Glomerular visceral epithelial cell (primary cell): ENCODE results near the gene ARPP21.
A peak's percentile ranks its signal among the peaks of the same experiment; 100 is the strongest.

Source experiments
- DNase-seq: peaks from one replicate; pipeline ENCODE4 v3.0.0-alpha.2; 2016; ENCODE audit errors: extremely low spot score

Gene ARPP21

DNA sequence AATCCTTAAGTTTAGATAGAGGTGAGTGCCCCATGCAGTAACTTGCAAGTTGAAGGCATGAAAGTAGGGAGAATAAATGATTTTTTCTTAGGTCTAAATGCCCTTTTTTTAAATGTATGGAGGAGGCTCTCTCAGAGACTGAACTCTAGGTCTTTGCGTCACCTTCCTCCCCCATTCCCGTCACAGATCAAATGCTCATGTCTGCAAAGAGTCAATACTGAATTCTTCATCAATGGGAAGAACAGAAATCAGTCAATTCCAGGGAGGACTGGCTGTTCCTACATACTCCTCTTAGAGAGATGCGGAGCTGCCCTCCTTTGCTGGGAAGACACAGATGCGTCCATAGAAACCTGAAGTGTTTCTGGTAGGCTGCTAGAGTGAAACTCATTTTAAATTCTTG lies 98.2 kb downstream of the ARPP21 start:
- DNase-seq: no peak

GRCh38 chr3:35737934-35738706 lies 98.8 kb downstream of the ARPP21 start:
- DNase-seq: no peak

GRCh38 chr3:35739181-35739809 lies 100.0 kb downstream of the ARPP21 start:
- DNase-seq: no peak

GRCh38 chr3:35739964-35740527 lies 100.7 kb downstream of the ARPP21 start:
- DNase-seq: no peak

GRCh38 chr3:35743218-35743617 lies 103.9 kb downstream of the ARPP21 start:
- DNase-seq: no peak

GRCh38 chr3:35744419-35744818 lies 105.1 kb downstream of the ARPP21 start:
- DNase-seq: peak; percentile 3

DNA sequence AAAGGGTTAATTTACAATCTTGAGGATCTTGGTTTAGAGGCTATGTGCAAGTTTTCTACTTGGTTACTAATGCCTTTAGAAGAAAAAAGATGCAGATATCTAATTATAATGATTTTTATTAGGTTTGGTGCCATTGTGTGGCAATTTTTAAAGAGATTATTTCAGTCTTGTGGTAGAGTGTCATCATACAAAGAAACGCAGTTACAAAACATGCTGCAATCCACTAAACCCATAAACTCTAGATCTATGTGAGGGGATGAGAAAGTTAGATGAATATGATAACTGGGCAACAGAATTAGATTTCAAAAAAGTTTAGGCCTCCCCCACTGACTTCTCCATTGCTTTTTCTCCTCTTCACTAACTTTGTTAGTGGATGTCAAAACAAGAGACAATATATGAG lies 106.0 kb downstream of the ARPP21 start:
- DNase-seq: no peak

DNA sequence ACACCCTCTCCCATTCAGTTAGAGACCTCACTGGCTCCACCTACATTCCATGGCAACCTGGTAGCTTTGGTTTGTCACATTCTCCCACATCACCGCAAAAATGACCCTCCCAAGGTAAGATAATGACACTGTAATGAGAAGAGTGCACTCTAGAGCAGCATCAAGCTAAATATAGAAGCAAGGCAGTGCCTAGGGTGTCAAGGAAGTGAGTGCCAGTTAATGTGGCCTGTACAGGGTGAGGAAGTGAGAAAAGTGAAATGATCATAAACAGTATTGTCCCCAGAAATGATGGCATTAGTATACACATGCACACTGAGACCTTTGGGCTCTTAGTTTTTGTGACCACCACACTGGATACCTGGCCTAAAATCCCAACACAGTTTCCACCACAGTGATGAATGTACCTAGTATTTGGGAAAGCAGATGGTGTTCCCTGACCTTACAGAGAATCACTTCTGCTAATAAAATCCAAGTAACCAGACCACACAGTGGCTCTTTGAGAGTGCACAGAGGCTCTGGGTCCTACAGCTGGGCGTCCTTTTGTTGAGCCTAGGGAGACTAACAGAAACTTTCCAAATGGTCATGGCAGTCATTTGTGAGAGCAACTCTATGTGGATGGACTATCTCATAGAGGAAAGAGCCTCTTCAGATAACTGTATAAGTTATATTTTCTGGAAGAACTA lies 106.6 kb downstream of the ARPP21 start:
- DNase-seq: no peak

DNA sequence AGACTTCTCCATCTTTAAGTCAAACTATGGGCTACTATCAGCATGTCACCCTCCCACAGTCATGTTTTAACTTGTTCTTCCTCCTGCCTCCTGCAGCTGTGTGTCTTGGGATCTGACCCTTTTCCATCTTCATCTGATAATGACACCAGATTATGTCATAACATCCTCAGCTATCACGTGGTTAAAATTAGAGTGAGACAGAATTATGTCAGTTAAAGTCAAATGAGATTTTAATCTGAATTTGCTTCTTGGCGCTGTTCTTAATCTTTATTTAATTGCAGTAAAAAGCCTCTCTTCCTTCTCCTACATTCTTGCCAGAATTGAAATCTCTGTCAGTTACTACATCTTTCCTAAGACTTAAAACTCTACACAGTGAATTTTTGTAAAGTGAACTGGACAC lies 107.2 kb downstream of the ARPP21 start:
- DNase-seq: no peak

DNA sequence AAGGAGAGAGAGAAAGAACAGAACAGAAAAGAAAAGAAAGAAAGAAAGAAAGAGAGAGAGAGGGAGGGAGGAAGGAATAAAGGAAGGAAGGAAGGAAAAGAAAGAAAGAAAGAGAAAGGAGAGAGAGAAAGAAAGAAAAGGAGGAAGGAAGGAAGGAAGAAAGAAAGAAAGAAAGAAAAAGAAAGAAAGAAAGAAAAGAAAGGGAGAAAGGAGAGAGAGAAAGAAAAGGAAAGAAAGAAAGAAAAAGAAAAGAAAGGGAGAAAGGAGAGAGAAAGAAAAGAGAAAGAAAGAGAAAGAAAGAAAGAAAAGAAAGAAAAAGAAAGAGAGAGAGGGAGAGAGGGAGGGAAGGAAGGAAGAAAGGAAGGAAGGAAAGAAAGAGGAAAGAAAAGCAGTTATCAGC lies 108.8 kb downstream of the ARPP21 start:
- no peak for DNase-seq

DNA sequence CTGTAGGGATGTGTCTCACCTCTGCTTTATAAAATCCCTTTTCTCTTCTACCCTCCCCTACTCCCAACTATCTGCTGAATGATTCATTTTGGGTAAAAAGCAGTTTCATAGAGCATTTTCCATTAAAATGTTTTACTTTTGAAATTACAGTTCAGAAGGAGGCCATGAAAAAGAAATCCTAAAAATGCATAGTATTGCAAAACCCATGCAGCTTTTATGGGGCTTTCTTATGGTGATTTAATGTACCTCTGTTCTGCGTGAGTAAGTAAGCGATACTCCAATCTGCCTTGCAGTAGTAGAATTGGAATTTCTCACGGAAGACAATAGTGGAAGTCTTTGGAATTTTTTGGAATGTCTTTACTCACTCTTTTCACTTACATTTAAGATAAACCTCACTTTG lies 111.9 kb downstream of the ARPP21 start:
- DNase-seq: no peak

DNA sequence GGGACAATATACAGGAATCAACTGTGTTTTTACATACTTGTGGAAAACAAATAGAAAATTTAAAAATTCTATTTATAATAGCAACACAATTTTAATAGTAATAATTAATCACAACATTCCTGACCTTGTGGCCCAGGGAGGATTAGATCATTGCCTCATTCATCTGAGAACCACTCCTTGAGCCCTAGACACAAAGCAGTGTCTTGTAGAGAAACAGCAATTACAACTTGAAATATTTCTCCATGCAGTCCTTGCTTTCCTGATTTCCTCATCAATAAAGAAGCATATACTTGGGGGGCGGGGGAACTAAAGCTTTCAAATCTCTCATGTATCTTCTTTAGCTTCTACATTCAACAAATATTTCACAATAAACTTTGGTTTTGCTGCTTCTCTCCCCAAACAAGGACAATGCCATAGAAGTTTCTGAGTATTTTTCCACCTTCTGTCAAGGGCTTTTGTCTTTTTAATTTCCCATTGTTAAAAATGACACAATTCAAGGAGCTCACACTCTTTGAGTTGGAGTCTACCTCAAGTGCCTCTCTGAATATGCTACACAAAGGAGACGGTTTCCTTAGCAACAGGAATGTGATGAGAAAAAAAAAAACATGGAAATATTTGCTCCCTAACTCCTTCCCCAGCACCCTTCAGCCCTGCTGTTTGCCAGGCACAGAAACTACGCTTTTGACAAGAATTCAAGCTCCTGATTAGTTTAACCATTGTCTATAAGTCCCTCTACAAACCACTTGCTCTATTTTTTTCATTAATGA lies 118.8 kb downstream of the ARPP21 start:
- no peak for DNase-seq

DNA sequence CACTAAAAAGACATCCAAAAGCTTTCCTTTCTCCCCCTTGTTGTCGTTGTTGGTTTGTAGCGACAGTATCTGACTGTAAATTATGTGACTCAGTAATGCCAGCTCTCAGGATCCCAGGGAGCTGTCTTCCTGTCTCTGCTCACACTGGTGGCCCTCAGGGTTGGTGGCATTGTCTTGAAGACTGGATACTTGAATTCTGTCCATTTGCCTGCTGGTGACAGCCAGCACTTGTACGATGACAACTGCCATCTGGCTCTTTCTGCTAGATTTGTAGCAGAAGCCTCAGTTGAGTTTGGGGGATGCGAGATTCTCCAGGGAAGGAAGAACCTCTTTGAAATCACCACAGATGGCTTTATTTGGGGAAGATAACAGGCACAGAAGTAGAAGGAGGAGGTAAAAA lies 120.8 kb downstream of the ARPP21 start:
- no peak for DNase-seq

DNA sequence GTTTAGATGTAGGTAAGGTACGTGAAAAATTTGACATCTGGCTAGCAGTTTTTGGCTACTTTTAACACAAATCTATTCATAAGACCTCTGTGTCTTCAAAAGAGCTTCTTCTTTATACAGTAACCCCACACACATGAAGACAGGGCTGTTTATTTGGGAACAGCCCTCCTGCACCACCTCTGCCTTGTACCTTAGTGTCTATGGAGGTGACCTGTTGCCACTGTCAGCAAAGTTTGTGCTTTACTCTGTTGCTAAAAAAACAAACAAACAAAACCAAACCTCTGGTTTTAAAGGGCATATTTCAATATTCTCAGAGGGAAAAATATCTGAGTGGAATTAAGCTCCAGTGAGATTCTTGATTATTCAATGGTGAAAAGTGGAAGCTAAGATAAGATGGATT lies 122.0 kb downstream of the ARPP21 start:
- no peak for DNase-seq

DNA sequence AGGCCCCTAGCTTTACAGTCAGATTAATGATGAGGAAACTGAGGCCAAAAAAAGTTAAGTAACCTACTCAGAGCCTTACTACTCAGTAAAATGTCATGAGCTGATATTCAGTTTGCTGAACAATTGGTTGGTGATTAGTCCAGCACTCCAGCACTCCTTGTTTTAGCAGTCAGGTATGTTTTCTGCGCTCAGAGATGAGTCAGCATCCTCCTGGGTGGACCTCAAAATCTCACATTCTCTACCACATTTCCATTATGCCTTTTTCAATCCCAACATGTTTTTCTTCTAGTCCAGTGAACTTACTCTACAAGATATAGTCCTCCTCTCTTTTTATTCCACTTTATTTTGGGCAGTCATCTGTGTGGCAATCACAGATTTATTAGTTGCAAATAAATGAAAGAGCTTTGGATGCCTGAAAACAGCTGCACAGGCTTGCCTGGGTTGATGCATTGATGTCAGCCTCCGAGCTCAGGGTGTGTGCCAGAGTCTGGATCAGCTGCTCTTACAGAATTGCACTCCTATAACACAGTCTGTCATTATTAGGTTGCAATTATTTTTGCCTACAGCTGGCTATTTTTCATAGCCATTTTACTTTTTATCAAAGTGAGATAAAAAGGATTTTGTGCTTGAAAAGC lies 133.2 kb downstream of the ARPP21 start:
- no peak for DNase-seq

- no peak for DNase-seq
Observed at GRCh38 chr3:35773417-35773816, 134.1 kb downstream of the ARPP21 start.

DNA sequence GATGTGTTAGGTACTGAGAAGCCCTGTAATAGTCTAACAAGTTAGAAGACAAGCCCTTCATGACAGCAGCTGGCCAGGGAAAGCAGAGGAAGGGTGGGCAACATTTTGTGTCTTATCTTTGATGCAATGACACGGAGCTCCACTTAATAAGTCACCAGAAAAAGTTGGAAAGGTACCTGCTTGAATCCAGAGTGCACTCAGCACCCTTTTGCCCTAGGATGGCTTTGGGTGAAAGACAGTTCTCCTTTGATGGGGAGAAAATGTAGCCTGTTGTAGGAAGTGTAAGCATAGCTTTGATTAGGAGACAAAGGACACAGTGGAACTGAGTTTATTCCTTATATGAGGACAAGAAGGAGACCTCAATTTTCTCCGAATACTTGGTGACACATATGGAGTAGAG lies 137.0 kb downstream of the ARPP21 start:
- DNase-seq: no peak

DNA sequence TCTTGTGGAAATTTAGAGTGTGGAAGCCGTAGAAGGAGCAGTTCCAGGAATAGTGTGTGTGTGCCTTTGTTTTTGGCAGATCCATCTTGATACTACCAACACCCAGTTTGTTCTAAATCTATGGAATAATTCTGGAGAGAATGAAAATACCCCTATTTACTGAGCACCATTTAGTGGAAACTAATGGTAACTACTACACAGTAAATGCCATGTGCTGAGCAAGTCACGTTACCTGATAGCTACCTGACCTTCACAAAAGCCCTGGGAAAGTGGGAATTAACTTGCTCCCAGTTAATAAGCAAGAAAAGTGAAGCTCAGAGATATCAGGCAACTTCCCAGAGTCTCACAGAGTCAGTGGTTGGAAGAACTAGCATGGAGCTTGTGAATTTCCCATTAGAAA lies 137.7 kb downstream of the ARPP21 start:
- no peak for DNase-seq

DNA sequence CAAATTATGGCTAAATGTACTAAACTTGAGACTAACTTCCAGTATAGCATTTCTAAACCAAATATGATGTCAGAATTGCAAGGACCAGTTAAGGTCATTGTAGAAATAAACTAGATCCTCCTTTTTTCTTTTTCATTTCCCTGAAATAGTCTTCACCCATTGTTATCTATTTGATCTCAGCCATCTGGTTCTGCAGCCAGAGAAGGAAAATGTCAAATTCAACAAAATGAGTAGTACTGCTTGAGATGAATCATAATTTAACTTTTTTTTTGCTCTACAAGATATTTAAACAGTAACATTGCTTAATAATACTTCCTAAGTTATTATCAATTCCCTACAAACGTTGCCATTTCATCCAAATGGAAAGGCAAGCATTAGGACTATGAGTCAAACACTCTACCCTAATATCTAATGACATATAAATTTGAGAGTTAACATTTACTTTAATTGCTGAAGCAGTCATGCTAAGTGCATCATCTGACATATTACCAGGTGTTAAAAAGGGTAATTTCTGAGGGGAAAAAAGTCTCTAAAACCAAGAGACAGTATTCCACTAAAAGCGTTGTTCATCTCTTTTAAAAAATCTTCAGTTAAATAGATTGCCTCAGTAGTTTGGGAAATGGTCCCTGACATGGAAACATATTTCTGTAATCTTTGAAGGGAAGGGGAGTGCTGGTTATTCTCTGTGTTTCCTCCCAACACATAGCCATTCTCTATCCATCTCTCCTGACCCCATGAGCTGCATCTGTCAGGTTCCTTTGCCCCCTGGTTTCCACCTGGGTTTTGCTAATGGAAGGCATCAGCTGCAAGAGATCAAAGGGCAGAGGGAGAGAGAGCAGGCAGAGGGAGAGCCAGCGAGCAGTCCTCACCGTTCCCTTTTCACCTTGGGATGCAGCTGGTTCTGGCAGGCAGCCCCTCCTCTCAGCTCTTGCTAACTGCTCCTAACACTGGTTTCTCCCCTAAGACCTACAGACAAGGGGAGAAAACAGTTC lies 138.5 kb downstream of the ARPP21 start:
- DNase-seq: no peak

GRCh38 chr3:35779611-35780010 lies 140.3 kb downstream of the ARPP21 start:
- DNase-seq: no peak
